Neutrophil (primary cell): ENCODE results near the gene RORC.
"Not testable (repeated sequence)": the region's sequence is repeated elsewhere in the genome, so short reads cannot be mapped to it uniquely, and the experiment has no call there.

Experiments used
- H3K27ac ChIP-seq: fragments of 200-600 bp; sonication (generic); 2 replicates; pipeline ENCODE4 v1.5.1; 2016; ENCODE audit warnings: mild to moderate bottlenecking, moderate library complexity
- H3K27me3 ChIP-seq: fragments of 200-600 bp; sonication (generic); 2 replicates; pipeline ENCODE4 v1.6.0; 2016; ENCODE audit warnings: mild to moderate bottlenecking
- H3K36me3 ChIP-seq: fragments of 200-600 bp; sonication (generic); 2 replicates; pipeline ENCODE4 v1.5.1; 2017
- H3K4me1 ChIP-seq, 2 experiments: fragments of 200-600 bp in 1 of 2; sonication (generic) in 1 of 2; 1 replicate in 1 of 2; 2 replicates in 1 of 2; pipeline versions ENCODE4 v1.5.1 to v1.6.1; 2013 to 2016; ENCODE audit warnings: low read depth in 1 of 2, low read length in 1 of 2, mild to moderate bottlenecking in 1 of 2, moderate library complexity in 1 of 2; ENCODE audit not compliant: control insufficient read depth in 1 of 2, insufficient read depth in 1 of 2
- H3K4me3 ChIP-seq, 2 experiments: fragments of 200-600 bp in 1 of 2; sonication (generic) in 1 of 2; 1 replicate in 1 of 2; 2 replicates in 1 of 2; pipeline ENCODE4 v1.5.1; 2013 to 2016; ENCODE audit warnings: low read depth in 1 of 2, low read length in 1 of 2, mild to moderate bottlenecking in 1 of 2, moderate library complexity in 1 of 2
- H3K9me3 ChIP-seq: fragments of 200-600 bp; sonication (generic); 2 replicates; pipeline ENCODE4 v1.5.1; 2016
- CTCF ChIP-seq: fragments of 200-600 bp; sonication (generic); IDR thresholded peaks from 2 replicates; pipeline ENCODE4 v1.5.1; 2016; ENCODE audit warnings: antibody characterized with exemption

The RORC gene

GRCh38 chr1:151775894-151776664, 55.5 kb downstream of the RORC start:
- no peaks in the 10 kb centered on the region for H3K4me1 ChIP-seq
- no peak overlapping the region for H3K27ac ChIP-seq
- H3K36me3 ChIP-seq: no peaks in the 10 kb centered on the region
- TF ChIP-seq CTCF: no peak
- no peaks in the 10 kb centered on the region for H3K27me3 ChIP-seq
- no peak overlapping the region for H3K4me3 ChIP-seq
- H3K9me3 ChIP-seq: no peaks in the 10 kb centered on the region

GRCh38 chr1:151774256-151774922, 57.2 kb downstream of the RORC start:
- H3K27me3 ChIP-seq: no peaks in the 10 kb centered on the region
- no peaks in the 10 kb centered on the region for H3K9me3 ChIP-seq
- TF ChIP-seq CTCF: no peak
- H3K27ac ChIP-seq: no peak overlapping the region
- no peaks in the 10 kb centered on the region for H3K4me1 ChIP-seq
- no peak overlapping the region for H3K4me3 ChIP-seq
- H3K36me3 ChIP-seq: no peaks in the 10 kb centered on the region

- no peak for TF ChIP-seq CTCF
- Histone ChIP-seq H3K4me3 (no peak overlapping the region), H3K27ac (no peak overlapping the region), H3K36me3 (no peaks in the 10 kb centered on the region), H3K9me3 (no peaks in the 10 kb centered on the region), H3K4me1 (no peaks in the 10 kb centered on the region), H3K27me3 (no peaks in the 10 kb centered on the region)
Observed at GRCh38 chr1:151773702-151774101, 57.9 kb downstream of the RORC start.

GRCh38 chr1:151769270-151769669, 62.3 kb downstream of the RORC start:
- not testable (repeated sequence) for H3K4me1 ChIP-seq, H3K27me3 ChIP-seq, H3K36me3 ChIP-seq, H3K9me3 ChIP-seq, H3K27ac ChIP-seq, H3K4me3 ChIP-seq

- H3K27me3 ChIP-seq, H3K27ac ChIP-seq, H3K9me3 ChIP-seq, H3K36me3 ChIP-seq, H3K4me3 ChIP-seq: not testable (repeated sequence)
- peaks cover 7 to 11% of the 10 kb centered on the region in 2 experiments for H3K4me1 ChIP-seq
Observed at GRCh38 chr1:151768351-151769066, 63.1 kb downstream of the RORC start.

- H3K27ac ChIP-seq: peak overlapping the region; percentile 71
- no peak for TF ChIP-seq CTCF
- H3K4me3 ChIP-seq: peak overlapping the region; percentile 63 to 67
- H3K27me3 ChIP-seq: peaks cover 4% of the 10 kb centered on the region
- H3K36me3 ChIP-seq: peaks cover 10% of the 10 kb centered on the region
- H3K4me1 ChIP-seq: peaks cover 13 to 17% of the 10 kb centered on the region in 2 experiments
- no peaks in the 10 kb centered on the region for H3K9me3 ChIP-seq
Observed at GRCh38 chr1:151763990-151764389, 67.6 kb downstream of the RORC start.
